Measurements from ENCODE around the gene GPX6.

The GPX6 gene

GRCh38 chr6:28543651-28544610 lies 28.3 kb upstream of the GPX6 start:
- H3K4me3 ChIP-seq (ENCODE audit: low read depth in 1 of 5, low read length in 5 of 5) = peak overlapping the region; percentile 34 to 69 (median 65)
- peaks cover 0 to 8% (median 0%) of the 10 kb centered on the region in 5 donors for H3K9me3 ChIP-seq (ENCODE audit: control insufficient read depth in 5 of 5, low read length in 5 of 5)
- H3K27ac ChIP-seq (ENCODE audit: low read depth, low read length) = no peak overlapping the region
- H3K9ac ChIP-seq (ENCODE audit: low read length in 5 of 5) = peak overlapping the region in 1 of 5 donors; percentile 8
- H3K4me1 ChIP-seq (ENCODE audit: control insufficient read depth in 5 of 5, insufficient read depth in 5 of 5, low read length in 5 of 5) = peaks cover 0 to 21% (median 20%) of the 10 kb centered on the region in 5 donors
- H3K36me3 ChIP-seq (ENCODE audit: control insufficient read depth in 5 of 5, insufficient read depth in 5 of 5, low read length in 5 of 5) = no peaks in the 10 kb centered on the region
- H3K27me3 ChIP-seq (ENCODE audit: control insufficient read depth in 5 of 5, insufficient read depth in 4 of 5, low read length in 5 of 5) = peaks cover 0 to 9% (median 0%) of the 10 kb centered on the region in 5 donors

- H3K9me3 ChIP-seq (ENCODE audit: control insufficient read depth in 5 of 5, low read length in 5 of 5) = peaks cover 0 to 6% (median 0%) of the 10 kb centered on the region in 5 donors
- no peaks in the 10 kb centered on the region for H3K36me3 ChIP-seq (ENCODE audit: control insufficient read depth in 5 of 5, insufficient read depth in 5 of 5, low read length in 5 of 5)
- no peak overlapping the region for H3K27ac ChIP-seq (ENCODE audit: low read depth, low read length)
- H3K9ac ChIP-seq (ENCODE audit: low read length in 5 of 5) = no peak overlapping the region
- peaks cover 0 to 21% (median 20%) of the 10 kb centered on the region in 5 donors for H3K4me1 ChIP-seq (ENCODE audit: control insufficient read depth in 5 of 5, insufficient read depth in 5 of 5, low read length in 5 of 5)
- peak overlapping the region; percentile 38 to 69 (median 44) for H3K4me3 ChIP-seq (ENCODE audit: low read depth in 1 of 5, low read length in 5 of 5)
- peaks cover 2 to 14% (median 3%) of the 10 kb centered on the region in 5 donors for H3K27me3 ChIP-seq (ENCODE audit: control insufficient read depth in 5 of 5, insufficient read depth in 4 of 5, low read length in 5 of 5)
These were observed 27.1 kb upstream of the GPX6 start for GRCh38 chr6:28542440-28543296.

GRCh38 chr6:28541996-28542395 lies 26.4 kb upstream of the GPX6 start:
- Histone ChIP-seq H3K9ac (ENCODE audit: low read length in 5 of 5) (no peak overlapping the region), H3K4me1 (ENCODE audit: control insufficient read depth in 5 of 5, insufficient read depth in 5 of 5, low read length in 5 of 5) (peaks cover 0 to 23% (median 20%) of the 10 kb centered on the region in 5 donors), H3K27me3 (ENCODE audit: control insufficient read depth in 5 of 5, insufficient read depth in 4 of 5, low read length in 5 of 5) (peaks cover 3 to 18% (median 7%) of the 10 kb centered on the region in 5 donors), H3K36me3 (ENCODE audit: control insufficient read depth in 5 of 5, insufficient read depth in 5 of 5, low read length in 5 of 5) (no peaks in the 10 kb centered on the region), H3K27ac (ENCODE audit: low read depth, low read length) (no peak overlapping the region), H3K9me3 (ENCODE audit: control insufficient read depth in 5 of 5, low read length in 5 of 5) (peaks cover 0 to 6% (median 0%) of the 10 kb centered on the region in 5 donors), H3K4me3 (ENCODE audit: low read depth in 1 of 5, low read length in 5 of 5) (peak overlapping the region in 2 of 5 donors; percentile 3 to 44)

- peaks cover 0 to 6% (median 0%) of the 10 kb centered on the region in 5 donors for H3K9me3 ChIP-seq (ENCODE audit: control insufficient read depth in 5 of 5, low read length in 5 of 5)
- no peak overlapping the region for H3K4me3 ChIP-seq (ENCODE audit: low read depth in 1 of 5, low read length in 5 of 5)
These were observed 22.0 kb upstream of the GPX6 start for GRCh38 chr6:28537509-28538140.

GRCh38 chr6:28537065-28537464 lies 21.5 kb upstream of the GPX6 start:
- peaks cover 0 to 4% (median 0%) of the 10 kb centered on the region in 5 donors for H3K4me1 ChIP-seq (ENCODE audit: control insufficient read depth in 5 of 5, insufficient read depth in 5 of 5, low read length in 5 of 5)
- H3K27ac ChIP-seq (ENCODE audit: low read depth, low read length) = no peak overlapping the region
- H3K9me3 ChIP-seq (ENCODE audit: control insufficient read depth in 5 of 5, low read length in 5 of 5) = peaks cover 0 to 6% (median 0%) of the 10 kb centered on the region in 5 donors
- no peak overlapping the region for H3K9ac ChIP-seq (ENCODE audit: low read length in 5 of 5)
- H3K36me3 ChIP-seq (ENCODE audit: control insufficient read depth in 5 of 5, insufficient read depth in 5 of 5, low read length in 5 of 5) = no peaks in the 10 kb centered on the region
- peaks cover 6 to 27% (median 8%) of the 10 kb centered on the region in 5 donors for H3K27me3 ChIP-seq (ENCODE audit: control insufficient read depth in 5 of 5, insufficient read depth in 4 of 5, low read length in 5 of 5)
- peak overlapping the region in 1 of 5 donors; percentile 17 for H3K4me3 ChIP-seq (ENCODE audit: low read depth in 1 of 5, low read length in 5 of 5)

More at GRCh38 chr6:28537509-28538140, 22.0 kb upstream of the GPX6 start:
- no peaks in the 10 kb centered on the region for H3K36me3 ChIP-seq (ENCODE audit: control insufficient read depth in 5 of 5, insufficient read depth in 5 of 5, low read length in 5 of 5)
- H3K27me3 ChIP-seq (ENCODE audit: control insufficient read depth in 5 of 5, insufficient read depth in 4 of 5, low read length in 5 of 5) = peaks cover 6 to 23% (median 8%) of the 10 kb centered on the region in 5 donors
- H3K9ac ChIP-seq (ENCODE audit: low read length in 5 of 5) = no peak overlapping the region
- H3K4me1 ChIP-seq (ENCODE audit: control insufficient read depth in 5 of 5, insufficient read depth in 5 of 5, low read length in 5 of 5) = peaks cover 0 to 8% (median 4%) of the 10 kb centered on the region in 5 donors
- H3K27ac ChIP-seq (ENCODE audit: low read depth, low read length) = no peak overlapping the region

- H3K27ac ChIP-seq (ENCODE audit: low read depth, low read length) = no peak overlapping the region
- H3K9ac ChIP-seq (ENCODE audit: low read length in 5 of 5) = no peak overlapping the region
- no peak overlapping the region for H3K4me3 ChIP-seq (ENCODE audit: low read depth in 1 of 5, low read length in 5 of 5)
- H3K36me3 ChIP-seq (ENCODE audit: control insufficient read depth in 5 of 5, insufficient read depth in 5 of 5, low read length in 5 of 5) = no peaks in the 10 kb centered on the region
- H3K27me3 ChIP-seq (ENCODE audit: control insufficient read depth in 5 of 5, insufficient read depth in 4 of 5, low read length in 5 of 5) = peaks cover 6 to 27% (median 10%) of the 10 kb centered on the region in 5 donors
- peaks cover 0 to 4% (median 0%) of the 10 kb centered on the region in 5 donors for H3K4me1 ChIP-seq (ENCODE audit: control insufficient read depth in 5 of 5, insufficient read depth in 5 of 5, low read length in 5 of 5)
- H3K9me3 ChIP-seq (ENCODE audit: control insufficient read depth in 5 of 5, low read length in 5 of 5) = no peaks in the 10 kb centered on the region
These were observed 19.3 kb upstream of the GPX6 start for GRCh38 chr6:28534875-28535274.

- peaks cover 4 to 27% (median 11%) of the 10 kb centered on the region in 5 donors for H3K27me3 ChIP-seq (ENCODE audit: control insufficient read depth in 5 of 5, insufficient read depth in 4 of 5, low read length in 5 of 5)
- H3K4me3 ChIP-seq (ENCODE audit: low read depth in 1 of 5, low read length in 5 of 5) = no peak overlapping the region
- H3K36me3 ChIP-seq (ENCODE audit: control insufficient read depth in 5 of 5, insufficient read depth in 5 of 5, low read length in 5 of 5) = no peaks in the 10 kb centered on the region
- no peak overlapping the region for H3K27ac ChIP-seq (ENCODE audit: low read depth, low read length)
- no peaks in the 10 kb centered on the region for H3K9me3 ChIP-seq (ENCODE audit: control insufficient read depth in 5 of 5, low read length in 5 of 5)
- H3K4me1 ChIP-seq (ENCODE audit: control insufficient read depth in 5 of 5, insufficient read depth in 5 of 5, low read length in 5 of 5) = peaks cover 0 to 4% (median 0%) of the 10 kb centered on the region in 5 donors
- H3K9ac ChIP-seq (ENCODE audit: low read length in 5 of 5) = no peak overlapping the region
These were observed 18.7 kb upstream of the GPX6 start for GRCh38 chr6:28534306-28534705.

GRCh38 chr6:28531479-28532128 lies 16.0 kb upstream of the GPX6 start:
- Histone ChIP-seq H3K9ac (ENCODE audit: low read length in 5 of 5) (no peak overlapping the region), H3K9me3 (ENCODE audit: control insufficient read depth in 5 of 5, low read length in 5 of 5) (no peaks in the 10 kb centered on the region), H3K27ac (ENCODE audit: low read depth, low read length) (no peak overlapping the region), H3K27me3 (ENCODE audit: control insufficient read depth in 5 of 5, insufficient read depth in 4 of 5, low read length in 5 of 5) (peaks cover 0 to 9% (median 8%) of the 10 kb centered on the region in 5 donors), H3K4me1 (ENCODE audit: control insufficient read depth in 5 of 5, insufficient read depth in 5 of 5, low read length in 5 of 5) (no peaks in the 10 kb centered on the region), H3K4me3 (ENCODE audit: low read depth in 1 of 5, low read length in 5 of 5) (no peak overlapping the region), H3K36me3 (ENCODE audit: control insufficient read depth in 5 of 5, insufficient read depth in 5 of 5, low read length in 5 of 5) (no peaks in the 10 kb centered on the region)

GRCh38 chr6:28530777-28531176 lies 15.2 kb upstream of the GPX6 start:
- Histone ChIP-seq H3K36me3 (ENCODE audit: control insufficient read depth in 5 of 5, insufficient read depth in 5 of 5, low read length in 5 of 5) (no peaks in the 10 kb centered on the region), H3K9me3 (ENCODE audit: control insufficient read depth in 5 of 5, low read length in 5 of 5) (no peaks in the 10 kb centered on the region), H3K27ac (ENCODE audit: low read depth, low read length) (no peak overlapping the region), H3K4me3 (ENCODE audit: low read depth in 1 of 5, low read length in 5 of 5) (no peak overlapping the region), H3K9ac (ENCODE audit: low read length in 5 of 5) (no peak overlapping the region), H3K27me3 (ENCODE audit: control insufficient read depth in 5 of 5, insufficient read depth in 4 of 5, low read length in 5 of 5) (peaks cover 0 to 11% (median 9%) of the 10 kb centered on the region in 5 donors), H3K4me1 (ENCODE audit: control insufficient read depth in 5 of 5, insufficient read depth in 5 of 5, low read length in 5 of 5) (no peaks in the 10 kb centered on the region)

All from subcutaneous abdominal adipose tissue (tissue), 5 donors.